Lung (tissue), 12 donors: Measurements from ENCODE around the gene CCNQ. TPM values are rescaled to one million over a fixed set of nuclear protein-coding genes. Genes with fewer than 3 reads are reported as not detected.

Source experiments
- ATAC-seq: fragments of 200-7000 bp; cut with Tn5 transposase; one replicate; pipeline ENCODE4 v1.9.1; 2020; ENCODE audit warnings: moderate number of reproducible peaks; ENCODE audit not compliant: insufficient read depth, low FRiP score
- DNase-seq, 3 donors: peaks; one replicate each; pipeline ENCODE4 v3.0.0-alpha.2; 2013 to 2017
- H3K27ac ChIP-seq, 2 donors: one replicate each; pipeline ENCODE4 v1.5.1; 2013; ENCODE audit warnings: mild to moderate bottlenecking in 2 of 2, moderate library complexity in 2 of 2, control low read depth in 1 of 2, inconsistent platforms in 1 of 2, low read depth in 1 of 2, low read length in 1 of 2
- H3K27me3 ChIP-seq, 3 donors: one replicate each; pipeline ENCODE4 v1.5.1; 2013; ENCODE audit warnings: low read length in 2 of 3; ENCODE audit not compliant: control insufficient read depth in 3 of 3, insufficient read depth in 3 of 3
- H3K36me3 ChIP-seq, 4 donors: one replicate each; pipeline ENCODE4 v1.5.1; 2013; ENCODE audit warnings: low read length in 4 of 4, mild to moderate bottlenecking in 1 of 4, moderate library complexity in 1 of 4; ENCODE audit not compliant: control insufficient read depth in 4 of 4, insufficient read depth in 4 of 4
- H3K4me1 ChIP-seq, 5 donors: one replicate each; pipeline ENCODE4 v1.5.1; 2013; ENCODE audit warnings: low read length in 5 of 5, mild to moderate bottlenecking in 2 of 5, moderate library complexity in 1 of 5; ENCODE audit not compliant: control insufficient read depth in 5 of 5, insufficient read depth in 5 of 5
- H3K4me3 ChIP-seq: one replicate; pipeline ENCODE4 v1.5.1; 2013; ENCODE audit warnings: mild to moderate bottlenecking, control low read depth, moderate library complexity
- H3K9ac ChIP-seq, 2 donors: one replicate each; pipeline ENCODE4 v1.5.1; 2013; ENCODE audit warnings: low read length in 2 of 2, control low read depth in 1 of 2; ENCODE audit not compliant: insufficient read depth in 1 of 2
- H3K9me3 ChIP-seq, 4 donors: one replicate each; pipeline ENCODE4 v1.5.1; 2013; ENCODE audit warnings: low read length in 3 of 4, mild to moderate bottlenecking in 1 of 4, moderate library complexity in 1 of 4; ENCODE audit not compliant: control insufficient read depth in 4 of 4, insufficient read depth in 3 of 4
- CTCF ChIP-seq: IDR thresholded peaks from 2 replicates; pipeline ENCODE4 v1.5.1; 2012; ENCODE audit warnings: mild to moderate bottlenecking; ENCODE audit errors: control extremely low read depth, extremely low read depth
- WGBS, 2 donors: extraction: QIAGEN DNeasy Blood & Tissue Kit; methylation state at CpG; one replicate each; pipeline ENCODE4 v1.1.7; 2013; 5-methylcytosine and 5-hydroxymethylcytosine counted together
- polyA plus RNA-seq, 2 donors: library from polyadenylated mRNA; stranded (reverse); fragments of 200-250 nt; gene quantifications; one replicate each; pipeline ENCODE4 v1.2.1, GENCODE V29; 2013
- total RNA-seq, 2 donors: library from RNA; depleted of rRNA in 1 of 2; stranded (reverse); fragments of >200 nt in 1 of 2; gene quantifications; one replicate each; pipeline ENCODE4 v1.2.1, GENCODE V29; 2014 to 2021
- donor health status: control.
- donor health status: control.
- donor health status: Bipolar disorder and iron deficiency.
- donor health status: healthy.
- donor health status: DM: yes; HTN: yes; CAD: no.

Gene CCNQ
- total and polyA plus RNA-seq, 4 donors = 14.2 to 46.4 (median 24.9) TPM

GRCh38 chrX:153611298-153612095 lies 12.6 kb upstream of the CCNQ start:
- Histone ChIP-seq H3K9ac (no peak overlapping the region), H3K27ac (no peak overlapping the region), H3K4me3 (no peak overlapping the region), H3K9me3 (peaks cover 0 to 6% (median 0%) of the 10 kb centered on the region in 4 donors), H3K36me3 (no peaks in the 10 kb centered on the region), H3K4me1 (no peaks in the 10 kb centered on the region), H3K27me3 (peaks cover 3 to 10% (median 3%) of the 10 kb centered on the region in 3 donors)
- DNase-seq (no peak), ATAC-seq (no peak)
- 81 to 85% methylated on average over 10 to 14 of the region's 14 CpGs for WGBS, 2 donors
- TF ChIP-seq CTCF = no peak

- 79 to 92% methylated on average over 5 to 9 of the region's 9 CpGs for WGBS, 2 donors
- H3K4me1 ChIP-seq = no peaks in the 10 kb centered on the region
- TF ChIP-seq CTCF = no peak
- no peaks in the 10 kb centered on the region for H3K36me3 ChIP-seq
- no peak overlapping the region for H3K4me3 ChIP-seq
- H3K9ac ChIP-seq = no peak overlapping the region
- no peak overlapping the region for H3K27ac ChIP-seq
- peaks cover 0 to 6% (median 0%) of the 10 kb centered on the region in 4 donors for H3K9me3 ChIP-seq
- no peak for ATAC-seq
- peaks cover 0 to 10% (median 3%) of the 10 kb centered on the region in 3 donors for H3K27me3 ChIP-seq
- no peak for DNase-seq
Measured at GRCh38 chrX:153610836-153611213, 11.9 kb upstream of the CCNQ start.

- no peak overlapping the region for H3K4me3 ChIP-seq
- WGBS, 2 donors = 8 to 34% methylated on average over 35 to 63 of the region's 63 CpGs
- H3K27me3 ChIP-seq = peaks cover 0 to 7% (median 3%) of the 10 kb centered on the region in 3 donors
- no peaks in the 10 kb centered on the region for H3K36me3 ChIP-seq
- no peaks in the 10 kb centered on the region for H3K4me1 ChIP-seq
- DNase-seq = peak; percentile 88 to 91 (median 90)
- no peak overlapping the region for H3K9ac ChIP-seq
- no peak overlapping the region for H3K27ac ChIP-seq
- TF ChIP-seq CTCF = peak; percentile 35
- peaks cover 0 to 6% (median 0%) of the 10 kb centered on the region in 4 donors for H3K9me3 ChIP-seq
- peak; percentile 86 for ATAC-seq
Measured at GRCh38 chrX:153609917-153610835, 11.2 kb upstream of the CCNQ start.
